K562 (cell line): ENCODE results near the gene FAM83B.

Experiments
- BCL6 ChIP-seq: fragments of 250-450 bp; sonication (Bioruptor Pico); IDR thresholded peaks from 2 replicates; pipeline ENCODE4 v1.4.0; 2020
- KDM1A ChIP-seq, 2 experiments: fragments of 450-650 bp; IDR thresholded peaks; 2 replicates each; pipeline ENCODE4 v1.6.1; 2016; ENCODE audit warnings: mild to moderate bottlenecking in 2 of 2
- RNF219 ChIP-seq: fragments of 250-450 bp; sonication (Bioruptor Pico); IDR thresholded peaks from 2 replicates; pipeline ENCODE4 v1.5.0; 2022; ENCODE audit warnings: mild to moderate bottlenecking
- SIRT6 ChIP-seq: IDR thresholded peaks from one replicate; pipeline ENCODE4 v1.6.1; 2012; ENCODE audit warnings: low read depth, mild to moderate bottlenecking, control low read depth, inconsistent platforms, low read length, moderate library complexity
- STAT6 ChIP-seq: sonication (generic); formaldehyde crosslinking; IDR thresholded peaks from 2 replicates; pipeline ENCODE4 v1.8.1; 2023; ENCODE audit warnings: mild to moderate bottlenecking, missing genetic modification reagents
- ZC3H11A ChIP-seq: IDR thresholded peaks from 2 replicates; pipeline ENCODE4 v1.6.1; 2012; ENCODE audit warnings: low read depth, low read length, improper control_type of control experiment
- ZNF609 ChIP-seq: sonication (generic); formaldehyde crosslinking; IDR thresholded peaks from 2 replicates; pipeline ENCODE4 v1.8.1; 2023; ENCODE audit warnings: missing genetic modification reagents, mild to moderate bottlenecking, borderline replicate concordance
- TF ChIP-seq, protein P1 (sequence below): sonication (generic); formaldehyde crosslinking; IDR thresholded peaks from 2 replicates; pipeline ENCODE4 v1.8.1; 2022; ENCODE audit warnings: missing genetic modification reagents
- TF ChIP-seq, protein P2 (sequence below), 2 experiments: fragments of 450-650 bp; formaldehyde crosslinking in 1 of 2; IDR thresholded peaks; 2 replicates each; pipeline versions ENCODE4 v1.4.0 to v1.6.1; 2014 to 2020; ENCODE audit warnings: mild to moderate bottlenecking in 2 of 2, borderline replicate concordance in 1 of 2, low read depth in 1 of 2

DNA sequence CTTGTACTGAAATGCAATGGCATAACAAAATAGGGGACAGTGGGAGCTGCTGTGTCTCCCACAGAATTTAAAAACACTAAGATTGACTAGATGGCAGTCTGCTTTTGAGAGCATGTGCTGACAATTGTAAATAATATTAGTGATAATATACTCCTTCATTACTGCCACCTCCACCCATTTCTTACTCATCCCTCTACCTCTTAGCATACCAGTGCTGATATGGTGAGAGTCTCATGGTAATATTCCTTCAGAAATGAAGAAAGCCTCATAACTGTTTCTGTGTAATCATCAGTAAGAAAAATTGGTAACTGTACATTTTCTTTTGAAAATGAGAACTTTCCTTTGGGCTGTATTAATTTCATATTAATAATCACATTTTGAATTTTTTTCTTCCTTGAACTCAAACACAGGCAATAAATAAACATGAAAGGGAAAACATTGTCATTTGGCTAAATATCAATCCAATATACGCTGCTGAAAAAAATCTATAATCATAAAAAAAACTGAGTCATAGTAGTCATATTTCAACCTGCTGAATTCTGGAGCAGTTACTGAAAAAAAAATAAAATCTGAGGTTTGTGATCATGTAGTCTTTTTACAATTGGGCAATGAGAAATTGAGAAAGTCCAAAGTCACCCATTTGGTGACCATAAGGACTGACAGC lies 34.6 kb downstream of the FAM83B start:
- TF ChIP-seq, protein P1, sequence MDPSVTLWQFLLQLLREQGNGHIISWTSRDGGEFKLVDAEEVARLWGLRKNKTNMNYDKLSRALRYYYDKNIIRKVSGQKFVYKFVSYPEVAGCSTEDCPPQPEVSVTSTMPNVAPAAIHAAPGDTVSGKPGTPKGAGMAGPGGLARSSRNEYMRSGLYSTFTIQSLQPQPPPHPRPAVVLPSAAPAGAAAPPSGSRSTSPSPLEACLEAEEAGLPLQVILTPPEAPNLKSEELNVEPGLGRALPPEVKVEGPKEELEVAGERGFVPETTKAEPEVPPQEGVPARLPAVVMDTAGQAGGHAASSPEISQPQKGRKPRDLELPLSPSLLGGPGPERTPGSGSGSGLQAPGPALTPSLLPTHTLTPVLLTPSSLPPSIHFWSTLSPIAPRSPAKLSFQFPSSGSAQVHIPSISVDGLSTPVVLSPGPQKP (CRISPR knock-in tag) = no peak
- TF ChIP-seq ZC3H11A (no peak), RNF219 (CRISPR knock-in tag) (no peak), STAT6 (CRISPR knock-in tag) (no peak), BCL6 (no peak), ZNF609 (CRISPR knock-in tag) (no peak), SIRT6 (no peak), KDM1A (IDR thresholded peaks at IDR 0.05) (no peak)
- TF ChIP-seq, protein P2, sequence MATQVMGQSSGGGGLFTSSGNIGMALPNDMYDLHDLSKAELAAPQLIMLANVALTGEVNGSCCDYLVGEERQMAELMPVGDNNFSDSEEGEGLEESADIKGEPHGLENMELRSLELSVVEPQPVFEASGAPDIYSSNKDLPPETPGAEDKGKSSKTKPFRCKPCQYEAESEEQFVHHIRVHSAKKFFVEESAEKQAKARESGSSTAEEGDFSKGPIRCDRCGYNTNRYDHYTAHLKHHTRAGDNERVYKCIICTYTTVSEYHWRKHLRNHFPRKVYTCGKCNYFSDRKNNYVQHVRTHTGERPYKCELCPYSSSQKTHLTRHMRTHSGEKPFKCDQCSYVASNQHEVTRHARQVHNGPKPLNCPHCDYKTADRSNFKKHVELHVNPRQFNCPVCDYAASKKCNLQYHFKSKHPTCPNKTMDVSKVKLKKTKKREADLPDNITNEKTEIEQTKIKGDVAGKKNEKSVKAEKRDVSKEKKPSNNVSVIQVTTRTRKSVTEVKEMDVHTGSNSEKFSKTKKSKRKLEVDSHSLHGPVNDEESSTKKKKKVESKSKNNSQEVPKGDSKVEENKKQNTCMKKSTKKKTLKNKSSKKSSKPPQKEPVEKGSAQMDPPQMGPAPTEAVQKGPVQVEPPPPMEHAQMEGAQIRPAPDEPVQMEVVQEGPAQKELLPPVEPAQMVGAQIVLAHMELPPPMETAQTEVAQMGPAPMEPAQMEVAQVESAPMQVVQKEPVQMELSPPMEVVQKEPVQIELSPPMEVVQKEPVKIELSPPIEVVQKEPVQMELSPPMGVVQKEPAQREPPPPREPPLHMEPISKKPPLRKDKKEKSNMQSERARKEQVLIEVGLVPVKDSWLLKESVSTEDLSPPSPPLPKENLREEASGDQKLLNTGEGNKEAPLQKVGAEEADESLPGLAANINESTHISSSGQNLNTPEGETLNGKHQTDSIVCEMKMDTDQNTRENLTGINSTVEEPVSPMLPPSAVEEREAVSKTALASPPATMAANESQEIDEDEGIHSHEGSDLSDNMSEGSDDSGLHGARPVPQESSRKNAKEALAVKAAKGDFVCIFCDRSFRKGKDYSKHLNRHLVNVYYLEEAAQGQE (IDR thresholded peaks at IDR 0.05; ENCODE audit: borderline replicate concordance) = no peak
- TF ChIP-seq, protein P2 (CRISPR knock-in tag; IDR thresholded peaks at IDR 0.05; ENCODE audit: low read depth) = no peak
